Activated CD8-positive, alpha-beta memory T cell treated with anti-CD3 and anti-CD28 coated beads for 4 hours (primary cell): ENCODE data around the gene NBPF20.
A peak's percentile ranks its signal among the peaks of the same experiment; 100 is the strongest.
"Not testable (repeated sequence)": the region's sequence is repeated elsewhere in the genome, so short reads cannot be mapped to it uniquely, and the experiment has no call there.

Experiments
- DNase-seq, 2 donors: peaks; one replicate each; pipeline ENCODE4 v3.0.0-alpha.2; 2020; ENCODE audit warnings: low read depth in 2 of 2

NBPF20 gene

GRCh38 chr1:145425436-145426029 is at the start of gene NBPF20:
TSS of gene NBPF20 (minus strand) at chr1:145425603. CDS start at chr1:145405272, 20,331 bp downstream.
- peak; percentile 59 to 60 for DNase-seq

GRCh38 chr1:145474837-145475368 is 49.5 kb upstream of the NBPF20 start:
- not testable (repeated sequence) for DNase-seq

GRCh38 chr1:145472731-145473130 is 47.3 kb upstream of the NBPF20 start:
- DNase-seq: not testable (repeated sequence)

GRCh38 chr1:145471365-145471764 is 46.0 kb upstream of the NBPF20 start:
- DNase-seq: not testable (repeated sequence)

GRCh38 chr1:145465405-145466144 is 40.2 kb upstream of the NBPF20 start:
- peak; percentile 8 to 59 for DNase-seq

- DNase-seq: not testable (repeated sequence)
Observed at GRCh38 chr1:145464708-145465336, 39.4 kb upstream of the NBPF20 start.

GRCh38 chr1:145464017-145464416 is 38.6 kb upstream of the NBPF20 start:
- DNase-seq: not testable (repeated sequence)

GRCh38 chr1:145460684-145461083 is 35.3 kb upstream of the NBPF20 start:
- not testable (repeated sequence) for DNase-seq

GRCh38 chr1:145460048-145460447 is 34.6 kb upstream of the NBPF20 start:
- DNase-seq: not testable (repeated sequence)

GRCh38 chr1:145459591-145459990 is 34.2 kb upstream of the NBPF20 start:
- not testable (repeated sequence) for DNase-seq

- not testable (repeated sequence) for DNase-seq
Observed at GRCh38 chr1:145459063-145459462, 33.7 kb upstream of the NBPF20 start.

- not testable (repeated sequence) for DNase-seq
Observed at GRCh38 chr1:145454824-145455177, 29.4 kb upstream of the NBPF20 start.

- not testable (repeated sequence) for DNase-seq
Observed at GRCh38 chr1:145453873-145454823, 28.7 kb upstream of the NBPF20 start.

- not testable (repeated sequence) for DNase-seq
Observed at GRCh38 chr1:145452506-145452905, 27.1 kb upstream of the NBPF20 start.

- not testable (repeated sequence) for DNase-seq
Observed at GRCh38 chr1:145451914-145452313, 26.5 kb upstream of the NBPF20 start.

- DNase-seq: not testable (repeated sequence)
Observed at GRCh38 chr1:145445219-145445618, 19.8 kb upstream of the NBPF20 start.

GRCh38 chr1:145442340-145442739 is 16.9 kb upstream of the NBPF20 start:
- not testable (repeated sequence) for DNase-seq

GRCh38 chr1:145431363-145432256 is 6.2 kb upstream of the NBPF20 start:
- not testable (repeated sequence) for DNase-seq

- DNase-seq: not testable (repeated sequence)
Observed at GRCh38 chr1:145430830-145431229, 5.4 kb upstream of the NBPF20 start.

- not testable (repeated sequence) for DNase-seq
Observed at GRCh38 chr1:145429329-145429728, 3.9 kb upstream of the NBPF20 start.
